Ectodermal cell (in vitro differentiated cells): ENCODE measurements around the gene TOMM40L.

Experiments used
- H3K27ac ChIP-seq: 2 replicates; pipeline ENCODE4 v1.7.0; 2013; ENCODE audit warnings: mild to moderate bottlenecking, low read depth, low read length; ENCODE audit not compliant: insufficient read depth, poor library complexity, severe bottlenecking
- H3K27me3 ChIP-seq: 2 replicates; pipeline ENCODE4 v1.7.0; 2013; ENCODE audit warnings: mild to moderate bottlenecking, low read length; ENCODE audit not compliant: insufficient read depth, control insufficient read depth, poor library complexity, severe bottlenecking
- H3K36me3 ChIP-seq: one replicate; pipeline ENCODE4 v1.7.0; 2013; ENCODE audit warnings: low read length; ENCODE audit not compliant: control insufficient read depth, insufficient read depth
- H3K4me1 ChIP-seq: one replicate; pipeline ENCODE4 v1.7.0; 2013; ENCODE audit warnings: low read length; ENCODE audit not compliant: control insufficient read depth, insufficient read depth
- H3K4me3 ChIP-seq: 2 replicates; pipeline ENCODE4 v1.7.0; 2013; ENCODE audit warnings: low read depth, low read length, control low read depth; ENCODE audit not compliant: insufficient read depth
- H3K9me3 ChIP-seq: 2 replicates; pipeline ENCODE4 v1.7.0; 2013; ENCODE audit warnings: mild to moderate bottlenecking, low read length, moderate library complexity; ENCODE audit not compliant: control insufficient read depth
- WGBS, 2 experiments: methylation state at CpG; one replicate each; pipeline ENCODE4 v1.1.7; 2013; ENCODE audit warnings: missing lambda C conversion rate in 2 of 2; 5-methylcytosine and 5-hydroxymethylcytosine counted together

Gene TOMM40L

GRCh38 chr1:161196521-161197451 lies 29.1 kb upstream of the TOMM40L start:
- 70 to 72% methylated on average over 27 of the region's 27 CpGs for WGBS, 2 experiments
- Histone ChIP-seq H3K27me3 (no peaks in the 10 kb centered on the region), H3K4me3 (peak overlapping the region; percentile 16), H3K36me3 (no peaks in the 10 kb centered on the region), H3K27ac (peak overlapping the region; percentile 40), H3K4me1 (peaks cover 54% of the 10 kb centered on the region), H3K9me3 (no peaks in the 10 kb centered on the region)

GRCh38 chr1:161197560-161198193 lies 28.2 kb upstream of the TOMM40L start:
- H3K4me1 ChIP-seq: peaks cover 54% of the 10 kb centered on the region
- H3K27ac ChIP-seq: no peak overlapping the region

GRCh38 chr1:161198194-161198896 lies 27.5 kb upstream of the TOMM40L start:
- H3K9me3 ChIP-seq: no peaks in the 10 kb centered on the region
- no peaks in the 10 kb centered on the region for H3K27me3 ChIP-seq
- 23 to 25% methylated on average over 20 of the region's 20 CpGs for WGBS, 2 experiments
- no peaks in the 10 kb centered on the region for H3K36me3 ChIP-seq
- H3K4me3 ChIP-seq: peak overlapping the region; percentile 7
- peaks cover 54% of the 10 kb centered on the region for H3K4me1 ChIP-seq
- H3K27ac ChIP-seq: no peak overlapping the region

More at GRCh38 chr1:161197560-161198193, 28.2 kb upstream of the TOMM40L start:
- no peaks in the 10 kb centered on the region for H3K36me3 ChIP-seq
- WGBS, 2 experiments: 86 to 87% methylated on average over 11 of the region's 11 CpGs
- H3K4me3 ChIP-seq: peak overlapping the region; percentile 7
- H3K27me3 ChIP-seq: no peaks in the 10 kb centered on the region
- H3K9me3 ChIP-seq: no peaks in the 10 kb centered on the region

- Histone ChIP-seq H3K36me3 (peaks cover 3% of the 10 kb centered on the region), H3K9me3 (no peaks in the 10 kb centered on the region), H3K4me1 (peaks cover 54% of the 10 kb centered on the region), H3K27me3 (no peaks in the 10 kb centered on the region), H3K4me3 (peak within 1 kb of the TSS; percentile 7), H3K27ac (peak within 1 kb of the TSS; percentile 58)
- 48 to 56% methylated on average over 11 of the region's 11 CpGs for WGBS, 2 experiments
These were observed 26.9 kb upstream of the TOMM40L start, which contains the start of gene ADAMTS4 for GRCh38 chr1:161198897-161199431. TSS of gene ADAMTS4 (minus strand) at chr1:161199054. CDS start at chr1:161198627, 427 bp downstream.

GRCh38 chr1:161199506-161200139 lies 26.2 kb upstream of the TOMM40L start:
- no peaks in the 10 kb centered on the region for H3K9me3 ChIP-seq
- H3K27me3 ChIP-seq: no peaks in the 10 kb centered on the region
- H3K4me1 ChIP-seq: peaks cover 54% of the 10 kb centered on the region
- H3K27ac ChIP-seq: peak overlapping the region; percentile 58
- peaks cover 3% of the 10 kb centered on the region for H3K36me3 ChIP-seq
- WGBS, 2 experiments: 63 to 70% methylated on average over 5 of the region's 5 CpGs
- no peak overlapping the region for H3K4me3 ChIP-seq

- H3K27me3 ChIP-seq: no peaks in the 10 kb centered on the region
- no peak overlapping the region for H3K4me3 ChIP-seq
- peaks cover 54% of the 10 kb centered on the region for H3K4me1 ChIP-seq
- H3K9me3 ChIP-seq: no peaks in the 10 kb centered on the region
- H3K36me3 ChIP-seq: peaks cover 8% of the 10 kb centered on the region
- 65 to 70% methylated on average over 5 of the region's 5 CpGs for WGBS, 2 experiments
- peak overlapping the region; percentile 52 for H3K27ac ChIP-seq
These were observed 25.4 kb upstream of the TOMM40L start for GRCh38 chr1:161200421-161200991.

GRCh38 chr1:161200992-161201835 lies 24.6 kb upstream of the TOMM40L start:
- WGBS, 2 experiments: 88 to 89% methylated on average over 13 of the region's 13 CpGs
- Histone ChIP-seq H3K27ac (peak overlapping the region; percentile 81), H3K9me3 (no peaks in the 10 kb centered on the region), H3K27me3 (no peaks in the 10 kb centered on the region), H3K4me3 (no peak overlapping the region), H3K4me1 (peaks cover 53% of the 10 kb centered on the region), H3K36me3 (peaks cover 11% of the 10 kb centered on the region)

GRCh38 chr1:161201836-161202712 lies 23.8 kb upstream of the TOMM40L start, which contains the start of gene NDUFS2:
TSS of gene NDUFS2 (plus strand) at chr1:161202367. CDS start at chr1:161202386, 19 bp downstream.
- no peaks in the 10 kb centered on the region for H3K27me3 ChIP-seq
- peaks cover 19% of the 10 kb centered on the region for H3K36me3 ChIP-seq
- peaks cover 45% of the 10 kb centered on the region for H3K4me1 ChIP-seq
- peak within 1 kb of the TSS; percentile 81 for H3K27ac ChIP-seq
- H3K9me3 ChIP-seq: no peaks in the 10 kb centered on the region
- peak within 1 kb of the TSS; percentile 97 for H3K4me3 ChIP-seq
- 6 to 7% methylated on average over 53 of the region's 53 CpGs for WGBS, 2 experiments
